Progenitor cell of endocrine pancreas (in vitro differentiated cells): ENCODE measurements around the gene GAMT. TPM values are rescaled to one million over a fixed set of nuclear protein-coding genes. Genes with fewer than 3 reads are reported as not detected.

Experiments
- DNase-seq: peaks from one replicate; pipeline ENCODE4 v3.0.0; 2021; ENCODE audit warnings: low spot score; ENCODE audit not compliant: unreplicated experiment
- H3K27ac Mint-ChIP-seq: 2 replicates; pipeline ENCODE4 v1.8.0; 2021; ENCODE audit warnings: mild to moderate bottlenecking, moderate library complexity, mixed read lengths
- H3K27me3 Mint-ChIP-seq: 2 replicates; pipeline ENCODE4 v1.8.0; 2021; ENCODE audit warnings: mixed read lengths
- H3K36me3 Mint-ChIP-seq: 2 replicates; pipeline ENCODE4 v1.8.0; 2022; ENCODE audit warnings: mixed read lengths; ENCODE audit not compliant: insufficient read depth
- H3K4me1 Mint-ChIP-seq: 2 replicates; pipeline ENCODE4 v1.8.0; 2021; ENCODE audit warnings: low read depth, mixed read lengths
- H3K4me3 Mint-ChIP-seq: 2 replicates; pipeline ENCODE4 v1.8.0; 2021; ENCODE audit warnings: low read depth, mild to moderate bottlenecking, moderate library complexity, mixed read lengths
- H3K9me3 Mint-ChIP-seq: 2 replicates; pipeline ENCODE4 v1.8.0; 2021; ENCODE audit warnings: low read depth, mixed read lengths
- total RNA-seq: library from RNA; stranded (reverse); gene quantifications from 2 replicates; pipeline ENCODE4 v1.2.1, GENCODE V29; 2021
- TF ChIP-seq, protein P1 (sequence below): fragments of 200-600 bp; sonication (generic); IDR thresholded peaks from one replicate; pipeline ENCODE4 v1.5.0; 2021; ENCODE audit warnings: antibody characterized with exemption, mild to moderate bottlenecking; ENCODE audit not compliant: unreplicated experiment

The GAMT gene
- total RNA-seq, 1 donor from 2014 or later: 47.0 TPM

GRCh38 chr19:1401889-1402217, 511 bp upstream of the GAMT start:
- Mint-ChIP-seq H3K36me3 (no peaks in the 10 kb centered on the region), H3K27ac (no peak overlapping the region), H3K4me1 (peaks cover 5% of the 10 kb centered on the region), H3K27me3 (no peaks in the 10 kb centered on the region), H3K9me3 (no peaks in the 10 kb centered on the region), H3K4me3 (peak overlapping the region; percentile 56)
- TF ChIP-seq, protein P1, sequence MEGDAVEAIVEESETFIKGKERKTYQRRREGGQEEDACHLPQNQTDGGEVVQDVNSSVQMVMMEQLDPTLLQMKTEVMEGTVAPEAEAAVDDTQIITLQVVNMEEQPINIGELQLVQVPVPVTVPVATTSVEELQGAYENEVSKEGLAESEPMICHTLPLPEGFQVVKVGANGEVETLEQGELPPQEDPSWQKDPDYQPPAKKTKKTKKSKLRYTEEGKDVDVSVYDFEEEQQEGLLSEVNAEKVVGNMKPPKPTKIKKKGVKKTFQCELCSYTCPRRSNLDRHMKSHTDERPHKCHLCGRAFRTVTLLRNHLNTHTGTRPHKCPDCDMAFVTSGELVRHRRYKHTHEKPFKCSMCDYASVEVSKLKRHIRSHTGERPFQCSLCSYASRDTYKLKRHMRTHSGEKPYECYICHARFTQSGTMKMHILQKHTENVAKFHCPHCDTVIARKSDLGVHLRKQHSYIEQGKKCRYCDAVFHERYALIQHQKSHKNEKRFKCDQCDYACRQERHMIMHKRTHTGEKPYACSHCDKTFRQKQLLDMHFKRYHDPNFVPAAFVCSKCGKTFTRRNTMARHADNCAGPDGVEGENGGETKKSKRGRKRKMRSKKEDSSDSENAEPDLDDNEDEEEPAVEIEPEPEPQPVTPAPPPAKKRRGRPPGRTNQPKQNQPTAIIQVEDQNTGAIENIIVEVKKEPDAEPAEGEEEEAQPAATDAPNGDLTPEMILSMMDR: no peak
- DNase-seq: no peak

GRCh38 chr19:1400281-1401137, 833 bp downstream of the GAMT start:
- Mint-ChIP-seq H3K9me3 (no peaks in the 10 kb centered on the region), H3K4me3 (peak overlapping the region; percentile 65), H3K27ac (no peak overlapping the region), H3K36me3 (no peaks in the 10 kb centered on the region), H3K4me1 (peaks cover 1% of the 10 kb centered on the region), H3K27me3 (no peaks in the 10 kb centered on the region)
- TF ChIP-seq, protein P1: no peak
- DNase-seq: no peak

- no peaks in the 10 kb centered on the region for H3K27me3 Mint-ChIP-seq
- H3K9me3 Mint-ChIP-seq: no peaks in the 10 kb centered on the region
Observed at GRCh38 chr19:1399745-1400144, 1.6 kb downstream of the GAMT start.

GRCh38 chr19:1399079-1399478, 2.3 kb downstream of the GAMT start:
- Mint-ChIP-seq H3K4me1 (peaks cover 1% of the 10 kb centered on the region), H3K9me3 (no peaks in the 10 kb centered on the region), H3K36me3 (no peaks in the 10 kb centered on the region), H3K27ac (no peak overlapping the region), H3K27me3 (no peaks in the 10 kb centered on the region), H3K4me3 (no peak overlapping the region)
- TF ChIP-seq, protein P1: no peak
- DNase-seq: no peak

More at GRCh38 chr19:1399745-1400144, 1.6 kb downstream of the GAMT start:
- Mint-ChIP-seq H3K27ac (no peak overlapping the region), H3K4me1 (peaks cover 1% of the 10 kb centered on the region), H3K4me3 (no peak overlapping the region), H3K36me3 (no peaks in the 10 kb centered on the region)
- no peak for DNase-seq
- TF ChIP-seq, protein P1: no peak

- TF ChIP-seq, protein P1: no peak
- H3K27me3 Mint-ChIP-seq: no peaks in the 10 kb centered on the region
- no peak for DNase-seq
- peaks cover 1% of the 10 kb centered on the region for H3K4me1 Mint-ChIP-seq
- H3K9me3 Mint-ChIP-seq: no peaks in the 10 kb centered on the region
- H3K27ac Mint-ChIP-seq: no peak overlapping the region
- no peak overlapping the region for H3K4me3 Mint-ChIP-seq
- no peaks in the 10 kb centered on the region for H3K36me3 Mint-ChIP-seq
Observed at GRCh38 chr19:1397838-1398237, 3.5 kb downstream of the GAMT start.
